NCI-H526 treated with DMSO at 0.1 percent for 48 hours (cell line): ENCODE measurements around the gene UBE2Q1.

Experiments used
- DNase-seq: peaks from one replicate; lab custom pipeline; 2025; lab: John Stamatoyannopoulos, UW

UBE2Q1 gene

GRCh38 chr1:154502744-154503115, 55.7 kb downstream of the UBE2Q1 start:
- DNase-seq = no peak

- DNase-seq = no peak
These were observed 56.3 kb downstream of the UBE2Q1 start, which contains the start of the genes SHE and TDRD10 for GRCh38 chr1:154502066-154502743. SHE (minus strand) TSS chr1:154502412; CDS start chr1:154502026, 386 bp downstream. TDRD10 (plus strand) TSS chr1:154502219; CDS start chr1:154506904, 4,685 bp downstream.

- no peak for DNase-seq
These were observed 56.9 kb downstream of the UBE2Q1 start for GRCh38 chr1:154501423-154502065.

- DNase-seq = no peak
These were observed 57.9 kb downstream of the UBE2Q1 start for GRCh38 chr1:154500533-154500932.

- no peak for DNase-seq
These were observed 59.0 kb downstream of the UBE2Q1 start for GRCh38 chr1:154499446-154499845.
